ENCODE data around the gene UBE2J2.

- TF ChIP-seq CTCF (IDR thresholded peaks at IDR 0.05): no peak
- TF ChIP-seq MXI1 (IDR thresholded peaks at IDR 0.05; ENCODE audit: low read depth, low read length): no peak
- no peak for TF ChIP-seq RCOR1 (IDR thresholded peaks at IDR 0.05; ENCODE audit: low read length)
- no peak for TF ChIP-seq SIN3A (IDR thresholded peaks at IDR 0.05; ENCODE audit: borderline replicate concordance, low read depth, low read length)
- no peak for TF ChIP-seq MEF2A (IDR thresholded peaks at IDR 0.05; ENCODE audit: borderline replicate concordance, low read depth)
- no peak for TF ChIP-seq USF1 (IDR thresholded peaks at IDR 0.05; ENCODE audit: borderline replicate concordance, low read depth)
- no peak for TF ChIP-seq TAF1 (IDR thresholded peaks at IDR 0.05; ENCODE audit: borderline replicate concordance, low read depth, low read length)
- no peak for TF ChIP-seq NRF1 (IDR thresholded peaks at IDR 0.05; ENCODE audit: low read depth, low read length)
- no peak for TF ChIP-seq FOXJ3 (CRISPR knock-in tag; IDR thresholded peaks at IDR 0.05)
- TF ChIP-seq, protein P1, sequence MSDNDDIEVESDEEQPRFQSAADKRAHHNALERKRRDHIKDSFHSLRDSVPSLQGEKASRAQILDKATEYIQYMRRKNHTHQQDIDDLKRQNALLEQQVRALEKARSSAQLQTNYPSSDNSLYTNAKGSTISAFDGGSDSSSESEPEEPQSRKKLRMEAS (IDR thresholded peaks at IDR 0.05; ENCODE audit: low read depth): no peak
- no peak for TF ChIP-seq EP300 (IDR thresholded peaks at IDR 0.05; ENCODE audit: borderline replicate concordance in 1 of 2, low read depth in 1 of 2, low read length in 1 of 2)
- TF ChIP-seq FOXM1 (IDR thresholded peaks at IDR 0.05; ENCODE audit: low read depth): no peak
- TF ChIP-seq YY1 (IDR thresholded peaks at IDR 0.05; ENCODE audit: low read depth): no peak
Measured at GRCh38 chr1:1204998-1205768, 68.5 kb downstream of the UBE2J2 start.

Measured in SK-N-SH (cell line).